ENCODE results near the gene ANKRD34C.

Gene ANKRD34C

DNA sequence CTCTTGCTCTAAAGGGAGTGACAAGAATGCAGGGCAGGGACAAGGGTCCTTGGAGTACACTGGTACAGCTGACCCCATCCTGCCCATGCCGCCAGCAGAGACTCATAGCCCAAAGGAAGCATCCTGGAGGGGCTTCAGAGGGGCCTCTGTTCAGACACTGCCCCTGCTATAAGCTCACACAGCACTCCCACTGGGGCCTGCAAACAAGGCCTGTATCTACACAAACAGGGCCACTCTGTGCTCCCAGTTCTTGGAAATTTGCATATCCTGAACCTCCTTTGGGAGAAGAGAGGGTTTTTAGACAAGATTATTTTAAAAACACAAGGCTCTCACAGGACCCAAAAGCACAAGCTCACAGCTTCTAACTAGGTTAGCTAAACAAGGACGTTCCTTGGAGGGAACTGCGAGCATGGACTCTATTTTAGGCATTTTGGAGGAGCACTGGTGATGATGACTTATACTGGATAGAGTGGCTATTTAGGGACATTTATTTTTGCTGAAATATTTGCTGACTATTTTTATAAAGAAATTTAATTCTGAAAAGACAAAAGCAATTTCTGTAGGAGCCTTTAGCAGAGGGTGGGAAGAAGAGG lies 16.4 kb upstream of the ANKRD34C start:
- Histone ChIP-seq H3F3A (ENCODE audit: control insufficient read depth, insufficient read depth) (no peaks in the 10 kb centered on the region), H3K4me3 (ENCODE audit: low read length) (no peak overlapping the region), H3K36me3 (ENCODE audit: control insufficient read depth, low read length) (no peaks in the 10 kb centered on the region), H3K9me2 (replicated peaks; ENCODE audit: control insufficient read depth, low read length) (no peaks in the 10 kb centered on the region), H3K79me2 (ENCODE audit: control insufficient read depth, low read length) (no peaks in the 10 kb centered on the region), H4K20me1 (ENCODE audit: control insufficient read depth, insufficient read depth, low read depth, low read length) (no peaks in the 10 kb centered on the region), H3K4me2 (ENCODE audit: low read length) (no peak overlapping the region), H3K4me1 (ENCODE audit: control insufficient read depth, low read length) (no peaks in the 10 kb centered on the region), H3K27me3 (ENCODE audit: control insufficient read depth, low read length) (peaks cover 5% of the 10 kb centered on the region), H3K27ac (ENCODE audit: low read depth, low read length) (no peak overlapping the region), H3K9me3 (ENCODE audit: control insufficient read depth, insufficient read depth, low read length) (no peaks in the 10 kb centered on the region)
- TF ChIP-seq EZH2phosphoT487 (IDR thresholded peaks at IDR 0.05; ENCODE audit: borderline replicate concordance, low read length) = no peak
- TF ChIP-seq, protein P1, sequence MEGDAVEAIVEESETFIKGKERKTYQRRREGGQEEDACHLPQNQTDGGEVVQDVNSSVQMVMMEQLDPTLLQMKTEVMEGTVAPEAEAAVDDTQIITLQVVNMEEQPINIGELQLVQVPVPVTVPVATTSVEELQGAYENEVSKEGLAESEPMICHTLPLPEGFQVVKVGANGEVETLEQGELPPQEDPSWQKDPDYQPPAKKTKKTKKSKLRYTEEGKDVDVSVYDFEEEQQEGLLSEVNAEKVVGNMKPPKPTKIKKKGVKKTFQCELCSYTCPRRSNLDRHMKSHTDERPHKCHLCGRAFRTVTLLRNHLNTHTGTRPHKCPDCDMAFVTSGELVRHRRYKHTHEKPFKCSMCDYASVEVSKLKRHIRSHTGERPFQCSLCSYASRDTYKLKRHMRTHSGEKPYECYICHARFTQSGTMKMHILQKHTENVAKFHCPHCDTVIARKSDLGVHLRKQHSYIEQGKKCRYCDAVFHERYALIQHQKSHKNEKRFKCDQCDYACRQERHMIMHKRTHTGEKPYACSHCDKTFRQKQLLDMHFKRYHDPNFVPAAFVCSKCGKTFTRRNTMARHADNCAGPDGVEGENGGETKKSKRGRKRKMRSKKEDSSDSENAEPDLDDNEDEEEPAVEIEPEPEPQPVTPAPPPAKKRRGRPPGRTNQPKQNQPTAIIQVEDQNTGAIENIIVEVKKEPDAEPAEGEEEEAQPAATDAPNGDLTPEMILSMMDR (IDR thresholded peaks at IDR 0.05; ENCODE audit: low read depth, low read length, poor library complexity, severe bottlenecking) = no peak

DNA sequence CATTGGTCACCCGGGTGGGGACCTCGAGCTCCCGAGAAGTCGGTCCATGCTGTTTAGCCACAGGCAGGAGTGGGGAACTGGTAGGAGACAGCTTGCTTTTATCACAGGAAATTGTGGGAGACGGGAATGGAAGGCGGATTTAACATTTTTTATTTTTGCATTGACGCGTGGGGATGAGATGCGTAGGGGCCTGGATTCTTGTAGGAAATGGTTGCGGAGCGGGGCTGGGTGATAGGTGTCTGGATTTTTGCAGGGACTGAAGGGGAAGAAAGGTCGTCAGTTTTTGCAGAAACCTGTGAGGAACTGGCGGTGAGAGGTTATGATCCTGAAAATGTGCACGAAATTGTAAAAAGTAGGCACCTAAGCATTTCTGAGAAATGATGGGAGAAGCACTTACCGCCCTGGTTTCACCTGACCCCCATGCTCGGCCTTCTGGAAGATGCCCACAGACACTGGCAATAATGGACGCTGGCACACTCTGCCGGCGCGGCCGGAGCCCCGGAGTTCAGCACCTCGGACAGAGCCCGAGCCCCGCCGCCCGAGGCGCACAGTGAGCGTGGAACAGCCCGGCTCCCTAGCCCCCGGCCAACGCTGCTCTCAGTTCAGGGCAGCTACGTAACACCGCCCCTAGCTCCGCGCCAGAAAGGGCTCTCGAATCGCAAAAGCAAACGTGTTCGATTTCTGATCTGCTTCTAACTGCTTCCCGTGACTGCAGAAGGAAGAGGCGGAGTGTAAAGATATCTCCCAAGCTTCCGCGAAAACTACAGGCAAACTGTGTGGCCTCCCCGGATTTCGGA lies 928 bp downstream of the ANKRD34C start:
- H3K9me2 ChIP-seq (replicated peaks; ENCODE audit: control insufficient read depth, low read length) = no peaks in the 10 kb centered on the region

DNA sequence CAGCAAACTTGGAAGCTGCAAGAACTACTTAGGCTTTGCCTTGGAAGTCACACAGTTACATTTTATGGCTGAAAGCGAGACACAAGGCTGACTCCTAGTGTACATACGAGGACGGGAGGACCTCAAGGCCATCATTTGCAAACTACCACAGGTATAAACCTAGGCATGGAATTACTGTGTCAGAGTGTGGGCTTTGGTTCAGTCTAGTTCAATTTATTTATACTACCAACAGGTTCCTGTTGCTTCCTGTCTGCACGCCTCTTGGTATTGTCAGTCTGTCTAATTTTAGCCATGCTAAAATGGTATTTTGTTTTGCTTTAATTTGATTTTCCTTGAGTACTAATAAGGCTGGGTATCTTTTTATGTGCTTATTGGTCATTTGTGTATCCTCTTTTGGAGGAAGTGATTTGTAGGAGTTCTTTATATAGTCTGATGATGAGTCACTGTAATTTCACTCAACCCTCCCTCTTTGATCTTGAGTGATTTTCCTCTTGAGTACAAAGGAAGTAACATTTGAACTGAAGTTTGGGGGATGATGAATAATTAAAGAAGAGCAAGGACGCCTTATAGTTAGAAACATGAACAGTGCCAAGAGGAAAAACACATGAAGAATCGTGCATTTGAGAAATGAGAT lies 8.2 kb downstream of the ANKRD34C start:
- no peaks in the 10 kb centered on the region for H4K20me1 ChIP-seq (ENCODE audit: control insufficient read depth, insufficient read depth, low read depth, low read length)
- H3K27me3 ChIP-seq (ENCODE audit: control insufficient read depth, low read length) = peaks cover 11% of the 10 kb centered on the region; the same call in 1 of the 2 replicates
- no peaks in the 10 kb centered on the region for H3F3A ChIP-seq (ENCODE audit: control insufficient read depth, insufficient read depth)
- no peaks in the 10 kb centered on the region for H3K9me3 ChIP-seq (ENCODE audit: control insufficient read depth, insufficient read depth, low read length)
- no peak overlapping the region for H3K4me3 ChIP-seq (ENCODE audit: low read length)
- H3K9me2 ChIP-seq (replicated peaks; ENCODE audit: control insufficient read depth, low read length) = no peaks in the 10 kb centered on the region
- peaks cover 8% of the 10 kb centered on the region for H3K4me1 ChIP-seq (ENCODE audit: control insufficient read depth, low read length)
- no peak overlapping the region for H3K27ac ChIP-seq (ENCODE audit: low read depth, low read length)
- no peaks in the 10 kb centered on the region for H3K79me2 ChIP-seq (ENCODE audit: control insufficient read depth, low read length)
- no peaks in the 10 kb centered on the region for H3K36me3 ChIP-seq (ENCODE audit: control insufficient read depth, low read length)
- no peak overlapping the region for H3K4me2 ChIP-seq (ENCODE audit: low read length)
- TF ChIP-seq EZH2phosphoT487 (IDR thresholded peaks at IDR 0.05; ENCODE audit: borderline replicate concordance, low read length) = no peak
- TF ChIP-seq, protein P1 (IDR thresholded peaks at IDR 0.05; ENCODE audit: low read depth, low read length, poor library complexity, severe bottlenecking) = no peak

More for the DNA sequence above, 928 bp downstream of the ANKRD34C start:
- TF ChIP-seq, protein P1 (IDR thresholded peaks at IDR 0.05; ENCODE audit: low read depth, low read length, poor library complexity, severe bottlenecking) = no peak
- no peak for TF ChIP-seq EZH2phosphoT487 (IDR thresholded peaks at IDR 0.05; ENCODE audit: borderline replicate concordance, low read length)
- no peaks in the 10 kb centered on the region for H3K9me3 ChIP-seq (ENCODE audit: control insufficient read depth, insufficient read depth, low read length)
- H4K20me1 ChIP-seq (ENCODE audit: control insufficient read depth, insufficient read depth, low read depth, low read length) = no peaks in the 10 kb centered on the region
- no peaks in the 10 kb centered on the region for H3K36me3 ChIP-seq (ENCODE audit: control insufficient read depth, low read length)
- no peaks in the 10 kb centered on the region for H3K79me2 ChIP-seq (ENCODE audit: control insufficient read depth, low read length)
- H3K27ac ChIP-seq (ENCODE audit: low read depth, low read length) = no peak overlapping the region
- no peaks in the 10 kb centered on the region for H3F3A ChIP-seq (ENCODE audit: control insufficient read depth, insufficient read depth)
- no peak overlapping the region for H3K4me2 ChIP-seq (ENCODE audit: low read length)
- no peak overlapping the region for H3K4me3 ChIP-seq (ENCODE audit: low read length)
- H3K27me3 ChIP-seq (ENCODE audit: control insufficient read depth, low read length) = peaks cover 11% of the 10 kb centered on the region; the same call in 1 of the 2 replicates
- H3K4me1 ChIP-seq (ENCODE audit: control insufficient read depth, low read length) = 0 out of 2 replicates have a peak, but pooled peaks cover 2% of the 10 kb centered on the region

All from DOHH2 (cell line).